ENCODE measurements around the gene CSRNP3.
A peak's percentile ranks its signal among the peaks of the same experiment; 100 is the strongest.

Gene CSRNP3, protein sequence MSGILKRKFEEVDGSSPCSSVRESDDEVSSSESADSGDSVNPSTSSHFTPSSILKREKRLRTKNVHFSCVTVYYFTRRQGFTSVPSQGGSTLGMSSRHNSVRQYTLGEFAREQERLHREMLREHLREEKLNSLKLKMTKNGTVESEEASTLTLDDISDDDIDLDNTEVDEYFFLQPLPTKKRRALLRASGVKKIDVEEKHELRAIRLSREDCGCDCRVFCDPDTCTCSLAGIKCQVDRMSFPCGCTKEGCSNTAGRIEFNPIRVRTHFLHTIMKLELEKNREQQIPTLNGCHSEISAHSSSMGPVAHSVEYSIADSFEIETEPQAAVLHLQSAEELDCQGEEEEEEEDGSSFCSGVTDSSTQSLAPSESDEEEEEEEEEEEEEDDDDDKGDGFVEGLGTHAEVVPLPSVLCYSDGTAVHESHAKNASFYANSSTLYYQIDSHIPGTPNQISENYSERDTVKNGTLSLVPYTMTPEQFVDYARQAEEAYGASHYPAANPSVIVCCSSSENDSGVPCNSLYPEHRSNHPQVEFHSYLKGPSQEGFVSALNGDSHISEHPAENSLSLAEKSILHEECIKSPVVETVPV

DNA sequence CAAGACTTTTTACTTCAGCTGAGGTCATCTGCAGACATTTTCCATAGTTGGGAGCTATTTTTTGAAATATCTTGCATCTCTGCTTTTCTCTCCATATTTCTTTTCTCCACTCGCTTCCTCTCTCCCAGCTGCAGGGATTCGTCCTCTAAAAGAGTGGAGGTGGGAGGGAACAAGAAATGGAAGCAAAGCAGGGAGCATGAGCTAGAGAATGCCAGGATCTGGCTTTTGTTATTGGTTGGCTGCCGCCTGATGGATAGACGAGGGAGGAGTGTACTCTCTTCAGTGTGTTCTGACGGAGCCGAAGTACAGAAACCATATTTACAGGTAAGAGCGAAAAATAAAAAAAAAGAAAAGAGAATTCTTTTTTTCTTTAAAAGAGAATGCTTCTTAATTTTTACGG, at the start of gene CSRNP3:
Gene CSRNP3, plus strand, starts transcription at position 282 of the 400 bp plus-strand sequence. CDS start 125,368 bp downstream, outside the sequence.
- peak; percentile 87 for DNase-seq (ENCODE audit: low read depth)
- TF ChIP-seq, protein P1, sequence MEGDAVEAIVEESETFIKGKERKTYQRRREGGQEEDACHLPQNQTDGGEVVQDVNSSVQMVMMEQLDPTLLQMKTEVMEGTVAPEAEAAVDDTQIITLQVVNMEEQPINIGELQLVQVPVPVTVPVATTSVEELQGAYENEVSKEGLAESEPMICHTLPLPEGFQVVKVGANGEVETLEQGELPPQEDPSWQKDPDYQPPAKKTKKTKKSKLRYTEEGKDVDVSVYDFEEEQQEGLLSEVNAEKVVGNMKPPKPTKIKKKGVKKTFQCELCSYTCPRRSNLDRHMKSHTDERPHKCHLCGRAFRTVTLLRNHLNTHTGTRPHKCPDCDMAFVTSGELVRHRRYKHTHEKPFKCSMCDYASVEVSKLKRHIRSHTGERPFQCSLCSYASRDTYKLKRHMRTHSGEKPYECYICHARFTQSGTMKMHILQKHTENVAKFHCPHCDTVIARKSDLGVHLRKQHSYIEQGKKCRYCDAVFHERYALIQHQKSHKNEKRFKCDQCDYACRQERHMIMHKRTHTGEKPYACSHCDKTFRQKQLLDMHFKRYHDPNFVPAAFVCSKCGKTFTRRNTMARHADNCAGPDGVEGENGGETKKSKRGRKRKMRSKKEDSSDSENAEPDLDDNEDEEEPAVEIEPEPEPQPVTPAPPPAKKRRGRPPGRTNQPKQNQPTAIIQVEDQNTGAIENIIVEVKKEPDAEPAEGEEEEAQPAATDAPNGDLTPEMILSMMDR (conservative IDR thresholded peaks at IDR 0.05; ENCODE audit: control insufficient read depth, insufficient read depth, low read depth, low read length) = no peak
- peak within 1 kb of the TSS; percentile 69 for H3K4me3 ChIP-seq (ENCODE audit: control insufficient read depth, low read depth, low read length)

DNA sequence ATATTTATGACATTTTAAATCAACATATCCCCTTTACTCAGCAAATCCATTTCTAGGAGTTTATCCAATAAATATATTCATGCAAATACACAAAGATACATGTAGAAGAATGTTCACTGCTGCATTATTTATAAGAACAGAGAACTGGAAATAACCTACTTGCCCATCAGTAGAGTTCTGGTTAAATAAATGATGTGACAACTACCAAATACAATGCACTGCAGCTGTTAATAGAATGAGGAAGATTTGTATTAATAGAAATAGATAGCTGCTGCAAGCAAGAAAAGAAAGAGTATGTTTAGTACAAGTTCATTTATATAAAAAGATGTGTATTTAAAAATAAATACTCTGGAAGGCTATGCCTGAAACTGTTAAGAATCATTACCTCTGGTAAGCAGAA, 49.3 kb upstream of the CSRNP3 start:
- TF ChIP-seq, protein P1 (conservative IDR thresholded peaks at IDR 0.05; ENCODE audit: control insufficient read depth, insufficient read depth, low read depth, low read length) = no peak
- DNase-seq (ENCODE audit: low read depth) = no peak
- no peak overlapping the region for H3K4me3 ChIP-seq (ENCODE audit: control insufficient read depth, low read depth, low read length)

DNA sequence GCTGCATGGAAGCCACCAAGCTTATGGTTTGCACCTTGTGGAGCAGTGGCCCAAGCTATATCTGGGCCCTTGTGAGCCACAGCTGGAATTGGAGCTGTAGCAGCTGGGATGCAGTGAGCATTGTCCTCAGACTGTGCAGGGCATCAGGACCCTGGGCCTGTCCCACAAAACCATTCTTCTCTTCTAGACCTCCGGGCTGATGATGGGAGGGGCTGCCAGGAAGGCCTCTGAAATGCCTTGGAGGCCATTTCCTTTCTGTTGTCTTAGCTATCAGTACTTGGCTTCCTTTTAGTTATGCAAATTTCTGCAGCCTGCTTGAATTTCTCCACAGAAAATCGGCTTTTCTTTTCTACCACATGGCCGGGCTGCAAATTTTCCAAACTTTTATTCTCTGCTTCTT, 46.4 kb upstream of the CSRNP3 start:
- TF ChIP-seq, protein P1 (conservative IDR thresholded peaks at IDR 0.05; ENCODE audit: control insufficient read depth, insufficient read depth, low read depth, low read length) = no peak
- no peak overlapping the region for H3K4me3 ChIP-seq (ENCODE audit: control insufficient read depth, low read depth, low read length)
- DNase-seq (ENCODE audit: low read depth) = no peak

DNA sequence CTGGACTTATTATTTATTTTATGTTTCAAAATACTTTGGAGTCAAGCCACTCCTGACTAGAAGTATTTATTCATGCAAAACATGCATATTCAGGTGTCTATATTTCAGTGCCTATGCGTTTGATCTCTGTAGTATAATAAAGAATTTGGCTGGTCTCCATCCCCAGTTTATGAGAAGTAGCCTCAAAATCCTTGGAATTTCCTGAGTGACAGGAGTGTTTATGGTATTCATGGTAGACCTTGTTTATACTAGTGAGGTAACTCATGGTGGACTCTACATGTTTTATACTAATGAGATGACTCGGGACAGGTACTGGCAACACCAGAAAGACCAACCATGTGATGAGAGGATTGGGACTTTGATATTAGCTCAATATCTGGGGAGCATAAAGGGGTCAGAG, 43.9 kb upstream of the CSRNP3 start:
- no peak overlapping the region for H3K4me3 ChIP-seq (ENCODE audit: control insufficient read depth, low read depth, low read length)
- TF ChIP-seq, protein P1 (conservative IDR thresholded peaks at IDR 0.05; ENCODE audit: control insufficient read depth, insufficient read depth, low read depth, low read length) = no peak
- DNase-seq (ENCODE audit: low read depth) = no peak

DNA sequence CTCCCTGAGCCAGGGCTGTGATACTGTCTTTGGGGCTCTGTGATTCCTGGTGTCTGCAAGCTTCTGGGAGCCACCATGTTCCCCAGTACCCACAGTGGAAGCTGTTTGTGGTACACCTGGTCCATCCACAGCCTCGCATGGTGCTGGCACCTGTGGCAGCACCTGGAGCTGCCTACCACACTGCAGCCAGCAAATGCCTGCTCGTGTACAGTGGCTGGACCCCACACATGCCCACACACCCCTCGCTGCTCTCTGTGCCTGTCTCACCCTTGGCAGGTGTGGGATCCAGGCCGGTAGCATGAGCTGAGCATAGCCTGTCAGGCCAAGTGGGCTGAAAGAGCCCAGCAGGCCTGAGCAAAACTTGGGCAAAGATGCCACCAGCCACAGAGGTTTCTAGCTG, 41.8 kb upstream of the CSRNP3 start:
- DNase-seq (ENCODE audit: low read depth) = no peak
- TF ChIP-seq, protein P1 (conservative IDR thresholded peaks at IDR 0.05; ENCODE audit: control insufficient read depth, insufficient read depth, low read depth, low read length) = no peak
- no peak overlapping the region for H3K4me3 ChIP-seq (ENCODE audit: control insufficient read depth, low read depth, low read length)

DNA sequence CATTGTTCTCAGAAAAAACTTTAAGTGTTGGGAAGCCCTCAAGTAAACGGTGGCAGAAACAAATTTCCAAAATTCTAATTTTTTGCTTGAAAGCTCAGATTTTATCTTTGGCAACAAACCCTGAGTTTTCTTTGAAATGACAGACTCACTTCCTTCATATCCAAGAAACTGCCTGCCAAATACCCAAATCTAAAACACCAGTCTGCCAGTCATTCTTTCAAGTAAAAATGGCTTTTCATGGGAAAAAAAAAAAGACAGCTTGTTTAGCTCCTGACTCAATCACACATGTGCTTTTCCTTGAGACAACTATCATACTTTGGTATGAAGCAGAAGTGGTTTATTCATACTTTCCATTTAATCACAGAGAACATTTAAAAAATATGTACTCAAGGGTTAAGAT, 40.6 kb upstream of the CSRNP3 start:
- H3K4me3 ChIP-seq (ENCODE audit: control insufficient read depth, low read depth, low read length) = no peak overlapping the region
- TF ChIP-seq, protein P1 (conservative IDR thresholded peaks at IDR 0.05; ENCODE audit: control insufficient read depth, insufficient read depth, low read depth, low read length) = no peak
- DNase-seq (ENCODE audit: low read depth) = peak; percentile 51

Measured in fibroblast of mammary gland (primary cell).